ENCODE measurements around the gene WDR81.
"Not testable (repeated sequence)": the region's sequence is repeated elsewhere in the genome, so short reads cannot be mapped to it uniquely, and the experiment has no call there.

WDR81 gene

DNA sequence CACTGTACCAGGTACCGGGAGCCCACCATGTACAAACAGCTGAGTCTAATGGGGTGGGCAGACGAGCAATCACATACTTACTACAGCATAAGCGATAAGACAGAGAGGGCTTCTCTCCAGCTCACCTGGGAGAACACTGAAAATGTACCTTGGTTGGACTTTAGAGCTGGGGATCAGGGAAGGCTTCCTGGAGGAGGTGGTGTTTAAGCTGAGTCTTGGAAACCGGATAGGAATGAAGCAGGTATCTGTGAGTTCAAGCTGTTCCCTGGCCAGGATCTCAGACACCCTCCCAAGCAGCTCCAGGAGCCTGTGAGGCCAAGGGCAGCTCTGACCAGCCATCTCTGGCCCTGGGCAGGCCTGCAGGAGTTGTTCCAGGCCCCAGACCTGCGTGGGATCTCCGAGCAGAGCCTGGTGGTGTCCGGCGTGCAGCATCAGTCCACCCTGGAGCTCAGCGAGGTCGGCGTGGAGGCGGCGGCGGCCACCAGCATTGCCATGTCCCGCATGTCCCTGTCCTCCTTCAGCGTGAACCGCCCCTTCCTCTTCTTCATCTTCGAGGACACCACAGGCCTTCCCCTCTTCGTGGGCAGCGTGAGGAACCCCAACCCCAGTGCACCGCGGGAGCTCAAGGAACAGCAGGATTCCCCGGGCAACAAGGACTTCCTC is 29.4 kb downstream of the WDR81 start:
- DNase-seq (ENCODE audit: low spot score) = no peak

DNA sequence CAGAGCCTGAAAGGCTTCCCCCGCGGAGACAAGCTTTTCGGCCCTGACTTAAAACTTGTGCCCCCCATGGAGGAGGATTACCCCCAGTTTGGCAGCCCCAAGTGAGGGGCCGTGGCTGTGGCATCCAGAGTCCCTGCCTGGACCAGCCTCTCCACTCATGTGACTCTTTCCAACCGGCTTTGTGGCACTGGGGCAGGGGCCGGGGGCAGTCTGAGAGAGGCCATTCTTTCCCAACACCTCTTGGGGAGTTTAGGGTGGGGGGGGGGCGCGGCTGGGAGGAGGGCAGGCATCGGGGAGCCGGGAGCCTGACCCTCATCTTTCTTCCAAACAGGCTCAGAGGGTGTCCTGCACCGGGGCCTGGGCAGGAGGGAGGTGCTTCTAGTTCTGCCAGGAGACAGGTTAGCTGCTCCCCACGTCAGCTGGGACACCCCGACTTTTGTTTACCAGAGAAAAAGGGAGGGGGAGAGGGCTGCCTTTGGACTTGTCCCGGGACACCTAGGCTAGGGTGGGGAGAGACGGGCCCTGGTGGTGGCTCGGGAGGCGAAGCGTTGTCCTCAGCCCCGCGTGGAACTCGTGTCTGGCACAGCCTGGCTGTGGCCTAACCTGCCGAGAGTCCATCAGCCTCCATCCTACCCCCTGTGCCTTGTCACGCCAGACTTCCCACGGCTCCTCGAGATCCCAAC is 30.1 kb downstream of the WDR81 start:
- DNase-seq (ENCODE audit: low spot score) = peak; percentile 52

DNA sequence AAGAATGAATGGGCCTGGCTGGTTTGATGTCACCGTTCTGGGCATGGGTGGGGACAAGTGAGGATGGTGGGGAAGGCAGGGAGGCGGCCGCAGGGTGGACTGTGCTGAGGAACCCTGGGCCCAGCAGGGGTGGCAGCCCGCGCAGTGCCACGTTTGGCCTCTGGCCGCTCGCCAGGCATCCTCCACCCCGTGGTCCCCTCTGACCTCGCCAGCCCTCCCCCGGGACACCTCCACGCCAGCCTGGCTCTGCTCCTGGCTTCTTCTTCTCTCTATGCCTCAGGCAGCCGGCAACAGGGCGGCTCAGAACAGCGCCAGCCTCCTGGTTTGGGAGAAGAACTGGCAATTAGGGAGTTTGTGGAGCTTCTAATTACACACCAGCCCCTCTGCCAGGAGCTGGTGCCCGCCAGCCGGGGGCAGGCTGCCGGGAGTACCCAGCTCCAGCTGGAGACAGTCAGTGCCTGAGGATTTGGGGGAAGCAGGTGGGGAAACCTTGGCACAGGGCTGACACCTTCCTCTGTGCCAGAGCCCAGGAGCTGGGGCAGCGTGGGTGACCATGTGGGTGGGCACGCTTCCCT is 30.8 kb downstream of the WDR81 start:
- DNase-seq (ENCODE audit: low spot score) = no peak

GRCh38 chr17:1755827-1756262 is 31.3 kb downstream of the WDR81 start:
- DNase-seq (ENCODE audit: low spot score) = no peak

GRCh38 chr17:1758807-1759206 is 34.3 kb downstream of the WDR81 start:
- no peak for DNase-seq (ENCODE audit: low spot score)

GRCh38 chr17:1759529-1759928 is 35.0 kb downstream of the WDR81 start:
- DNase-seq (ENCODE audit: low spot score) = no peak

- DNase-seq (ENCODE audit: low spot score) = no peak
Observed at GRCh38 chr17:1762233-1762900, 37.9 kb downstream of the WDR81 start.

GRCh38 chr17:1762901-1763898 is 38.7 kb downstream of the WDR81 start:
- DNase-seq (ENCODE audit: low spot score) = peak; percentile 80

GRCh38 chr17:1764284-1764683 is 39.8 kb downstream of the WDR81 start:
- no peak for DNase-seq (ENCODE audit: low spot score)

DNA sequence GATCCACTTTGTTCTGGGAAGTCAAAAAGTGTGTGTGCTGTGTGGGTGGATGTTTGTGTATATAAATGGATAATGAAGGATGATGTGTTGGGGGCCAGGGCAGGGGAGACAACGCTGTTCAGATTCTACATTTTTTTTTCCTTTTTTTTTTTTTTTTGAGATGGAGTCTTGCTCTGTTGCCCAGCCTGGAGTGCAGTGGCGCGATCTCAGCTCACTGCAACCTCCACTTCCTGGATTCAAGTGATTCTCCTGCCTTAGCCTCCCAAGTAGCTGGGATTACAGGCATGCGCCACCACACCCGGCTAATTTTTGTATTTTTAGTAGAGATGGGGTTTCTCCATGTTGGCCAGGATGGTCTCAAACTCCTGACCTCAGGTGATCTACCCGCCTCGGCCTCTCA is 40.2 kb downstream of the WDR81 start:
- DNase-seq (ENCODE audit: low spot score) = not testable (repeated sequence)

DNA sequence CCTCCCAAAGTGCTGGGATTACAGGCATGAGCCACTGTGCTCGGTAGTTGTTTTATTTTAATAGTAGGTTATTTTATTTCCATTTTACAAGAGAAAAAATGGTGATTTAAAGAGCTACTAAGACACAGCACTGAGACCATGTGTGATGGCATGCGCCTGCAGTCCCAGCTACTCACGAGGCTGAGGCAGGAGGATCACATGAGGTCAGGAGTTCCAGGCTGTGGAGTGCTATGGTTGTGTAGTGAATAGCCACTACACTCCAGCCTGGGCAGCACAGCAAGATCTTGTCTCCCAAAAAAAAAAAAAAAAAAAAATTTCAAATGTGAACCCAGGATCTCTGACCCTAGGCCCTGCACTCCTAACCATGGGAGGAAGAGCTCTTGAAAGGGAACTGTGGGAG is 41.1 kb downstream of the WDR81 start:
- no peak for DNase-seq (ENCODE audit: low spot score)

- no peak for DNase-seq (ENCODE audit: low spot score)
Observed at GRCh38 chr17:1766382-1767135, 42.1 kb downstream of the WDR81 start.

DNA sequence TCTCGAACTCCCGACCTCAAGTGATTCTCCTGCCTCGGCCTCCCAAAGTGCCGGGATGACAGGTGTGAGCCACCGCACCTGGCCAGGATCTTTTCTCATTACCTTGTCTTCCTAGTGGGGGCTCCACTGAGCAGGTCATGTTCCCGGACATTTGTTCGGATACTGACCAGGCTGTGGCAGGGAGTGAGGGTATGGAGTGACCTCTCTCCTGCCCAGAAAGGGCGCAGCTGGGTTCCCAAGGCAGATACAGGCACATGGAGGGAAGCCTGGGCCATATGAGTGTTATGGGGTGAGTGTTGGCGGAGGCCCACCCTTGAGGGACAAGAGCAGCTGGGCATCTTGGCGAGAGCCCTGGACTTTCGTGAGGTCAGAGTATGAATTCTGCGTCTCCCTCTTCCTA is 42.9 kb downstream of the WDR81 start:
- no peak for DNase-seq (ENCODE audit: low spot score)

DNA sequence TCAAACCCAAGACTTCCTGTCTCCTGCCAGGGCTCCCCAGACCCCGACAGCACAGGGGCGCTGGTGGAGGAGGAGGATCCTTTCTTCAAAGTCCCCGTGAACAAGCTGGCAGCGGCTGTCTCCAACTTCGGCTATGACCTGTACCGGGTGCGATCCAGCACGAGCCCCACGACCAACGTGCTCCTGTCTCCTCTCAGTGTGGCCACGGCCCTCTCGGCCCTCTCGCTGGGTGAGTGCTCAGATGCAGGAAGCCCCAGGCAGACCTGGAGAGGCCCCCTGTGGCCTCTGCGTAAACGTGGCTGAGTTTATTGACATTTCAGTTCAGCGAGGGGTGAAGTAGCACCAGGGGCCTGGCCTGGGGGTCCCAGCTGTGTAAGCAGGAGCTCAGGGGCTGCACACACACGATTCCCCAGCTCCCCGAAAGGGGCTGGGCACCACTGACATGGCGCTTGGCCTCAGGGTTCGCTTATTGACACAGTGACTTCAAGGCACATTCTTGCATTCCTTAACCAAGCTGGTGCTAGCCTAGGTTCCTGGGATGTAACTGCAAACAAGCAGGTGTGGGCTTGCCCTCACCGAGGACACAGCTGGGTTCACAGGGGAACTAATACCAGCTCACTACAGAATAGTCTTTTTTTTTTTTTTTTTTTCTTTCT is 45.4 kb downstream of the WDR81 start:
- no peak for DNase-seq (ENCODE audit: low spot score)

DNA sequence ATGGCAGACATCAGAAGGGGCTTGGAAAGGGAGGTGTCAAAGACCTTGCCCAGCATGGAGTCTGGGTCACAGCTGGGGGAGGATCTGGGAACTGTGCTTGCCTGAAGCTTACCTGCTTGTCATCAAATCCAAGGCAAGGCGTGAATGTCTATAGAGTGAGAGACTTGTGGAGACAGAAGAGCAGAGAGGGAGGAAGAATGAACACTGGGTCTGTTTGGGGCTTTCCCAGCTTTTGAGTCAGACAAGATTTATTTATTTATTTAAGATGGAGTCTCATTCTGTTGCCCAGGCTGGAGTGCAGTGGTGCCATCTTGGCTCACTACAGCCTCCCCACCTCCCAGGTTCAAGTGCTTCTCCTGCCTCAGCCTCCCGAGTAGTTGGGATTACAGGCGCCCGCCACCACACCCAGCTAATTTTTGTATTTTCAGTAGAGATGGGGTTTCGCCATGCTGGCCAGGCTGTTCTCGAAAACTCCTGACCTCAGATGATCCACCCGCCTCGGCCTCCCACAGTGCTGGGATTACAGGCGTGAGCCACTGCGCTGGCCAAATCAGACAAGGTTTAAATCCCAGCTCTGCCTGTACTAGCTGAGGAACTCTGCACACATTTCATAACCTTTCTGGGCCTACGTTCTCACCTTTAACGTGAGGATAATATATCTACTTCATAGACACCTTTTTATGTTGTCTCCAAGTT is 48.6 kb downstream of the WDR81 start:
- DNase-seq (ENCODE audit: low spot score) = not testable (repeated sequence)

DNA sequence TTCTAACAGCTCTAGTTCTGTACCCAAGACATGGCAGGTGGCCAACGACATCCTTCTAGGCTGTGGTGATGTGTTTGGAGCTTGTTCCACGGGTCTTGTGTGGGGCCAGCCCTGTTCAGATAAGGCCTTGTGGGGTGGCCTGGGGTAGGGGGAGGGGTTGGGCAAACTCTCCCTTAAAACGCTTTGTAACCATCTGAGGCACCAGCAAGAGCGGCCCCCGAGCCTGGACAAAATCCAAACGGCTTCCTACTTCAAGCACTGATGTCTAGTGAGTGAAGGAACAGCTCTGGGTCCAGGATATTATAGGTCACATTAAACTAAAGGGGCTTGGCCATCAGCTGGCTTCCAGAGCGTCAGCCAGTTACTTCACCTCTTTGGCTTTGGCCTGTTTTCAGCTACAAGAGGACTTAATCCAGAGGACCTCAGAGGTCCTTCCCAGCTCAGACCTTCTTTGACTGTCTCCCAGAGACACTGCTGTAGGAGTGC is 49.2 kb downstream of the WDR81 start:
- no peak for DNase-seq (ENCODE audit: low spot score)

- DNase-seq (ENCODE audit: low spot score) = no peak
Observed at GRCh38 chr17:1774390-1775176, 50.1 kb downstream of the WDR81 start.

- DNase-seq (ENCODE audit: low spot score) = no peak
Observed at GRCh38 chr17:1776328-1776727, 51.8 kb downstream of the WDR81 start.

- DNase-seq (ENCODE audit: low spot score) = no peak
Observed at GRCh38 chr17:1776857-1777256, 52.4 kb downstream of the WDR81 start.

Measured in ecto neural progenitor cell (in vitro differentiated cells).